DOHH2 (cell line): ENCODE measurements around the gene BPIFB4.

Experiments
- EZH2phosphoT487 ChIP-seq: fragments of 200-600 bp; sonication (generic); IDR thresholded peaks from 2 replicates; pipeline ENCODE4 v1.6.1; 2017; ENCODE audit warnings: borderline replicate concordance, mild to moderate bottlenecking, antibody characterized with exemption, low read length, moderate library complexity, mixed read lengths
- TF ChIP-seq, protein P1 (sequence below): fragments of 200-600 bp; sonication (generic); IDR thresholded peaks from one replicate; pipeline ENCODE4 v1.5.1; 2014; ENCODE audit warnings: antibody characterized with exemption, mild to moderate bottlenecking, low read depth, low read length; ENCODE audit not compliant: poor library complexity, severe bottlenecking

DNA sequence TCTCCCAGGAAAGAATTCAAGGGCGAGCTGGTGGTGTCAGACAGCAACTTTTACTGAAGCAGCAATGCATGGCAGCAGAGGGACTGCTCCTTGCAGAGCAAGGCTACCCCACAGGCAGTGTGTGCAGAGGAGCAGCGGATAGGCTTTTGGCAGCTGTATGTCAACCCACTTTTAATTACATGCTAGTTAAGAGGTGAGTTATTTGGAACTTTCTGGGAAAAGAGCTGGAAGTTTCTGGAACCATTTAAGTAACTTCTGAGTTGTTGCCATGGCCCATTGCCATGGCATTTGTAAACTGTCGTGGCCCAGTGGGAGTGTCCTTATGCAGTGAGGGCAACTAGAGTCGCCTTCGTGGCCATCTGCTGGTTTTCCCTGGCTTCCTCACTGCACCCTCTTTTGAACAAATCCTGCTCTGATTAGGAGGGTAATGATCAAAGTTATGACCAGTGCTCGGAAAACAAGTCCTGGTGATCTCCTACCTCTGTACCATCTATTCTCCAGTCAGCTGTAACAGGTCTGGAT lies 34.0 kb downstream of the BPIFB4 start:
- TF ChIP-seq, protein P1, sequence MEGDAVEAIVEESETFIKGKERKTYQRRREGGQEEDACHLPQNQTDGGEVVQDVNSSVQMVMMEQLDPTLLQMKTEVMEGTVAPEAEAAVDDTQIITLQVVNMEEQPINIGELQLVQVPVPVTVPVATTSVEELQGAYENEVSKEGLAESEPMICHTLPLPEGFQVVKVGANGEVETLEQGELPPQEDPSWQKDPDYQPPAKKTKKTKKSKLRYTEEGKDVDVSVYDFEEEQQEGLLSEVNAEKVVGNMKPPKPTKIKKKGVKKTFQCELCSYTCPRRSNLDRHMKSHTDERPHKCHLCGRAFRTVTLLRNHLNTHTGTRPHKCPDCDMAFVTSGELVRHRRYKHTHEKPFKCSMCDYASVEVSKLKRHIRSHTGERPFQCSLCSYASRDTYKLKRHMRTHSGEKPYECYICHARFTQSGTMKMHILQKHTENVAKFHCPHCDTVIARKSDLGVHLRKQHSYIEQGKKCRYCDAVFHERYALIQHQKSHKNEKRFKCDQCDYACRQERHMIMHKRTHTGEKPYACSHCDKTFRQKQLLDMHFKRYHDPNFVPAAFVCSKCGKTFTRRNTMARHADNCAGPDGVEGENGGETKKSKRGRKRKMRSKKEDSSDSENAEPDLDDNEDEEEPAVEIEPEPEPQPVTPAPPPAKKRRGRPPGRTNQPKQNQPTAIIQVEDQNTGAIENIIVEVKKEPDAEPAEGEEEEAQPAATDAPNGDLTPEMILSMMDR, result no peak
- TF ChIP-seq EZH2phosphoT487, result no peak
